HepG2 (cell line): ENCODE data around the gene RNF113A. TPM values are rescaled to one million over a fixed set of nuclear protein-coding genes. Genes with fewer than 3 reads are reported as not detected.
A peak's percentile ranks its signal among the peaks of the same experiment; 100 is the strongest.

Experiments
- ASH2L ChIP-seq: fragments of 300-600, 200-600 bp; sonication (generic); IDR thresholded peaks from 2 replicates; pipeline ENCODE4 v1.7.0; 2017; ENCODE audit warnings: low read depth, mild to moderate bottlenecking, moderate library complexity, mixed read lengths, low read length; ENCODE audit not compliant: insufficient read length
- CHD2 ChIP-seq: IDR thresholded peaks from 2 replicates; pipeline ENCODE4 v1.6.1; 2011; ENCODE audit warnings: low read depth, low read length, improper control_type of control experiment
- CREM ChIP-seq, 2 experiments: sonication (generic) in 1 of 2; formaldehyde crosslinking in 1 of 2; IDR thresholded peaks; 2 replicates each; pipeline versions ENCODE4 v1.4.0 to v1.6.1; 2016 to 2020; ENCODE audit warnings: antibody characterized with exemption in 1 of 2, mild to moderate bottlenecking in 1 of 2, missing genetic modification reagents in 1 of 2
- FLYWCH1 ChIP-seq: sonication (generic); formaldehyde crosslinking; IDR thresholded peaks from 2 replicates; pipeline ENCODE4 v1.8.1; 2023; ENCODE audit warnings: mild to moderate bottlenecking, missing genetic modification reagents
- MTA3 ChIP-seq: sonication (generic); formaldehyde crosslinking; IDR thresholded peaks from 2 replicates; pipeline ENCODE4 v1.4.0; 2020; ENCODE audit warnings: missing genetic modification reagents
- NRL ChIP-seq: sonication (generic); formaldehyde crosslinking; IDR thresholded peaks from 2 replicates; pipeline ENCODE4 v1.5.0; 2020; ENCODE audit warnings: missing genetic modification reagents, mild to moderate bottlenecking, moderate library complexity, borderline replicate concordance
- SIX1 ChIP-seq: sonication (generic); formaldehyde crosslinking; IDR thresholded peaks from 2 replicates; pipeline ENCODE4 v1.4.0; 2020; ENCODE audit warnings: missing genetic modification reagents, borderline replicate concordance
- SMAD1 ChIP-seq: sonication (generic); formaldehyde crosslinking; IDR thresholded peaks from 2 replicates; pipeline ENCODE4 v1.4.0; 2020; ENCODE audit warnings: missing genetic modification reagents, low read depth, mild to moderate bottlenecking, borderline replicate concordance
- SRSF1 ChIP-seq: fragments of 200-400 bp; formaldehyde crosslinking; optimal IDR thresholded peaks from 2 replicates; pipeline ENCODE3; 2017; ENCODE audit warnings: mild to moderate bottlenecking, low read depth, low read length, moderate library complexity
- TMF1 ChIP-seq: sonication (generic); formaldehyde crosslinking; IDR thresholded peaks from 2 replicates; pipeline ENCODE4 v1.8.1; 2022; ENCODE audit warnings: low read depth, missing genetic modification reagents
- TOE1 ChIP-seq: sonication (generic); formaldehyde crosslinking; IDR thresholded peaks from 2 replicates; pipeline ENCODE4 v1.4.0; 2020; ENCODE audit warnings: mild to moderate bottlenecking, missing genetic modification reagents
- ZNF337 ChIP-seq: sonication (generic); formaldehyde crosslinking; IDR thresholded peaks from 2 replicates; pipeline ENCODE4 v1.5.1; 2020; ENCODE audit warnings: missing genetic modification reagents, low read depth, mild to moderate bottlenecking, borderline replicate concordance
- ZNF547 ChIP-seq: sonication (generic); formaldehyde crosslinking; IDR thresholded peaks from 2 replicates; pipeline ENCODE4 v1.5.1; 2020; ENCODE audit warnings: mild to moderate bottlenecking, missing genetic modification reagents
- ZNF672 ChIP-seq: sonication (generic); formaldehyde crosslinking; IDR thresholded peaks from 2 replicates; pipeline ENCODE4 v1.8.1; 2022; ENCODE audit warnings: missing genetic modification reagents
- ZSCAN25 ChIP-seq: sonication (generic); formaldehyde crosslinking; IDR thresholded peaks from 2 replicates; pipeline ENCODE4 v1.8.0; 2022; ENCODE audit warnings: mild to moderate bottlenecking, missing genetic modification reagents
- polyA plus RNA-seq, 8 experiments: library from polyadenylated mRNA; depleted of rRNA in 3 of 8; stranded (reverse) in 7 of 8; unstranded in 1 of 8; fragments of >200 nt; fragmentation: Illumina TruSeq in 4 of 8; extraction: Trizol in 4 of 8; gene quantifications; 2 replicates each; pipeline versions ENCODE4 v1.2.1 to v1.2.3, GENCODE V29; 2011 to 2016; ENCODE audit warnings: low read depth in 4 of 8, missing spikeins in 1 of 8, mixed read lengths in 1 of 8; ENCODE audit not compliant: insufficient read depth in 1 of 8
- total RNA-seq, 5 experiments: library from RNA; depleted of rRNA; stranded (reverse); fragments of >200 nt; fragmentation: Illumina TruSeq; extraction: Trizol; gene quantifications; 2 replicates each; pipeline ENCODE4 v1.2.3, GENCODE V29; 2016; ENCODE audit warnings: low read depth in 1 of 5
- TF ChIP-seq, protein P1 (sequence below): sonication (generic); formaldehyde crosslinking; IDR thresholded peaks from 2 replicates; pipeline ENCODE4 v1.8.1; 2022; ENCODE audit warnings: low read depth, mild to moderate bottlenecking, missing genetic modification reagents
- TF ChIP-seq, protein P2 (sequence below): IDR thresholded peaks from 2 replicates; pipeline ENCODE4 v1.6.1; 2012; ENCODE audit warnings: inconsistent platforms
- TF ChIP-seq, protein P3 (sequence below): sonication (generic); formaldehyde crosslinking; IDR thresholded peaks from 2 replicates; pipeline ENCODE4 v1.4.0; 2020; ENCODE audit warnings: mild to moderate bottlenecking, low read depth, missing genetic modification reagents
- TF ChIP-seq, protein P4 (sequence below), 2 experiments: sonication (generic) in 1 of 2; formaldehyde crosslinking in 1 of 2; IDR thresholded peaks; 2 replicates each; pipeline versions ENCODE4 v1.4.0 to v1.6.1; 2018 to 2020; ENCODE audit warnings: missing genetic modification reagents in 2 of 2, borderline replicate concordance in 1 of 2, low read depth in 1 of 2, mild to moderate bottlenecking in 1 of 2, missing biosample characterization in 1 of 2
- TF ChIP-seq, protein P5 (sequence below): sonication (generic); formaldehyde crosslinking; IDR thresholded peaks from 2 replicates; pipeline ENCODE4 v1.5.0; 2020; ENCODE audit warnings: mild to moderate bottlenecking, missing genetic modification reagents, moderate library complexity

RNF113A gene
- total and polyA plus RNA-seq, 2 of the 13 experiments (the other 11 are each of a cell fraction or from before 2014, with no cell fraction given): 14.0 to 15.4 TPM

DNA sequence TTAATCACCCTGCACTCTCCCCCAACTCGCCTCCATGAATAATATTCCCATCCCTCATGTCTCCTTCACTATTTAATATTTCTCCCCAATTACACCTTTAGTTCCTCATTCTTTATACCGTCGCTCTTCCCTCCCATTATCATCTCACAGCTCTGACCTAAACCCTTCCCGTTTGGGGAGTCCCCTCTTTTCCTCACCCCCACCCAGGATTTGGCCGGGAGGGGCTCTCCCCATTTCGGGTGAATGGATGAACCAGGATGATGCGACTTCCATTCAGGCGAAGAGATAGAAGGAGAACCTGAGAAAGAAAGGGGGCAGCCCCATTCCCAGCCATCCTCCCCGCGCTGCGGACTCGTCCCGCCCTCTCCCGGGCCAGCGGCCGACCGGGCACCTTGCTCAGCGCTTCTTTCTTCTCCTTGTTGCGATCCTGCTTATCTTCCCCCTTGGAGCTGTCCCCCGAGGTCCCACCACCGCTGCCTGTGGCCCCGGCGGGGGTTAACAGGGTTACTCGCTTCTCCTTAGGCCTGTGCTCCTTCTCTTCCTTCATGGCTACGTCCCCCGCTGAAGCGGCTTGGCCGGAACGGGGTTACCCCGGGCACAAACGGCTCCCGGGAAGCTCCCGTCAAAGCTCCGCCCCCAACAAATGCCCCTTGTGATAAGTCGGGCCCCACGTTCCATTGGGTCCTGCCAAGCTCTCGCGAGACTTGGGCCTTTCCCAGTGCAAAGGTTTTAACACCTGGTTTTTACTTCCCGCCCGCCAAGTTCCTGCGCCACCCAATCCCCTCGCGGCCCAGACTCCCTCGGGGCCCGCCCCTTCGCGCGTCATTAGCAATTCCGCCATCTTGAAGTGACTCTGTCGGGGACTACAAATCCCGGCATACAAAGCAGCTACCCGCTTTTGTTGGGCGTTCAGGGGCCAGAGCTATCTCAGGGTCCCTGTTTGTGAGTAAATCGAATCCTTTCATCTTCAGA is 18.9 kb downstream of the RNF113A start, which contains the start of gene UPF3B (continued):
- TF ChIP-seq NRL: no peak
- no peak for TF ChIP-seq MTA3 (CRISPR knock-in tag)
- TF ChIP-seq ZNF547 (CRISPR knock-in tag): no peak
- TF ChIP-seq FLYWCH1 (CRISPR knock-in tag): no peak
- TF ChIP-seq CHD2: peak; percentile 93
- peak; percentile 80 for TF ChIP-seq ASH2L
- TF ChIP-seq, protein P1, sequence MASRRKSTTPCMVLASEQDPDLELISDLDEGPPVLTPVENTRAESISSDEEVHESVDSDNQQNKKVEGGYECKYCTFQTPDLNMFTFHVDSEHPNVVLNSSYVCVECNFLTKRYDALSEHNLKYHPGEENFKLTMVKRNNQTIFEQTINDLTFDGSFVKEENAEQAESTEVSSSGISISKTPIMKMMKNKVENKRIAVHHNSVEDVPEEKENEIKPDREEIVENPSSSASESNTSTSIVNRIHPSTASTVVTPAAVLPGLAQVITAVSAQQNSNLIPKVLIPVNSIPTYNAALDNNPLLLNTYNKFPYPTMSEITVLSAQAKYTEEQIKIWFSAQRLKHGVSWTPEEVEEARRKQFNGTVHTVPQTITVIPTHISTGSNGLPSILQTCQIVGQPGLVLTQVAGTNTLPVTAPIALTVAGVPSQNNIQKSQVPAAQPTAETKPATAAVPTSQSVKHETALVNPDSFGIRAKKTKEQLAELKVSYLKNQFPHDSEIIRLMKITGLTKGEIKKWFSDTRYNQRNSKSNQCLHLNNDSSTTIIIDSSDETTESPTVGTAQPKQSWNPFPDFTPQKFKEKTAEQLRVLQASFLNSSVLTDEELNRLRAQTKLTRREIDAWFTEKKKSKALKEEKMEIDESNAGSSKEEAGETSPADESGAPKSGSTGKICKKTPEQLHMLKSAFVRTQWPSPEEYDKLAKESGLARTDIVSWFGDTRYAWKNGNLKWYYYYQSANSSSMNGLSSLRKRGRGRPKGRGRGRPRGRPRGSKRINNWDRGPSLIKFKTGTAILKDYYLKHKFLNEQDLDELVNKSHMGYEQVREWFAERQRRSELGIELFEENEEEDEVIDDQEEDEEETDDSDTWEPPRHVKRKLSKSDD (CRISPR knock-in tag): 0 out of 2 replicates have a peak, but pooled peaks have one; percentile 31
- TF ChIP-seq TMF1 (CRISPR knock-in tag): no peak
- TF ChIP-seq CREM (IDR thresholded peaks at IDR 0.05): peak; percentile 86
- TF ChIP-seq CREM (CRISPR knock-in tag; IDR thresholded peaks at IDR 0.05): no peak
- no peak for TF ChIP-seq TOE1 (CRISPR knock-in tag)
- TF ChIP-seq, protein P2, sequence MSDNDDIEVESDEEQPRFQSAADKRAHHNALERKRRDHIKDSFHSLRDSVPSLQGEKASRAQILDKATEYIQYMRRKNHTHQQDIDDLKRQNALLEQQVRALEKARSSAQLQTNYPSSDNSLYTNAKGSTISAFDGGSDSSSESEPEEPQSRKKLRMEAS: peak; percentile 46; the same call in 1 of the 2 replicates
- TF ChIP-seq ZNF672: no peak
- no peak for TF ChIP-seq ZSCAN25 (CRISPR knock-in tag)
- TF ChIP-seq, protein P3, sequence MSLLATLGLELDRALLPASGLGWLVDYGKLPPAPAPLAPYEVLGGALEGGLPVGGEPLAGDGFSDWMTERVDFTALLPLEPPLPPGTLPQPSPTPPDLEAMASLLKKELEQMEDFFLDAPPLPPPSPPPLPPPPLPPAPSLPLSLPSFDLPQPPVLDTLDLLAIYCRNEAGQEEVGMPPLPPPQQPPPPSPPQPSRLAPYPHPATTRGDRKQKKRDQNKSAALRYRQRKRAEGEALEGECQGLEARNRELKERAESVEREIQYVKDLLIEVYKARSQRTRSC (CRISPR knock-in tag): no peak
- no peak for TF ChIP-seq ZNF337 (CRISPR knock-in tag)
- TF ChIP-seq, protein P4, sequence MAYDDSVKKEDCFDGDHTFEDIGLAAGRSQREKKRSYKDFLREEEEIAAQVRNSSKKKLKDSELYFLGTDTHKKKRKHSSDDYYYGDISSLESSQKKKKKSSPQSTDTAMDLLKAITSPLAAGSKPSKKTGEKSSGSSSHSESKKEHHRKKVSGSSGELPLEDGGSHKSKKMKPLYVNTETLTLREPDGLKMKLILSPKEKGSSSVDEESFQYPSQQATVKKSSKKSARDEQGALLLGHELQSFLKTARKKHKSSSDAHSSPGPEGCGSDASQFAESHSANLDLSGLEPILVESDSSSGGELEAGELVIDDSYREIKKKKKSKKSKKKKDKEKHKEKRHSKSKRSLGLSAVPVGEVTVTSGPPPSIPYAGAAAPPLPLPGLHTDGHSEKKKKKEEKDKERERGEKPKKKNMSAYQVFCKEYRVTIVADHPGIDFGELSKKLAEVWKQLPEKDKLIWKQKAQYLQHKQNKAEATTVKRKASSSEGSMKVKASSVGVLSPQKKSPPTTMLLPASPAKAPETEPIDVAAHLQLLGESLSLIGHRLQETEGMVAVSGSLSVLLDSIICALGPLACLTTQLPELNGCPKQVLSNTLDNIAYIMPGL (CRISPR knock-in tag; IDR thresholded peaks at IDR 0.05; ENCODE audit: borderline replicate concordance in 1 of 2, low read depth in 1 of 2): 0 out of 4 replicates have a peak, but pooled peaks of 1 of the 2 experiments have one; percentile 31
- TF ChIP-seq, protein P5, sequence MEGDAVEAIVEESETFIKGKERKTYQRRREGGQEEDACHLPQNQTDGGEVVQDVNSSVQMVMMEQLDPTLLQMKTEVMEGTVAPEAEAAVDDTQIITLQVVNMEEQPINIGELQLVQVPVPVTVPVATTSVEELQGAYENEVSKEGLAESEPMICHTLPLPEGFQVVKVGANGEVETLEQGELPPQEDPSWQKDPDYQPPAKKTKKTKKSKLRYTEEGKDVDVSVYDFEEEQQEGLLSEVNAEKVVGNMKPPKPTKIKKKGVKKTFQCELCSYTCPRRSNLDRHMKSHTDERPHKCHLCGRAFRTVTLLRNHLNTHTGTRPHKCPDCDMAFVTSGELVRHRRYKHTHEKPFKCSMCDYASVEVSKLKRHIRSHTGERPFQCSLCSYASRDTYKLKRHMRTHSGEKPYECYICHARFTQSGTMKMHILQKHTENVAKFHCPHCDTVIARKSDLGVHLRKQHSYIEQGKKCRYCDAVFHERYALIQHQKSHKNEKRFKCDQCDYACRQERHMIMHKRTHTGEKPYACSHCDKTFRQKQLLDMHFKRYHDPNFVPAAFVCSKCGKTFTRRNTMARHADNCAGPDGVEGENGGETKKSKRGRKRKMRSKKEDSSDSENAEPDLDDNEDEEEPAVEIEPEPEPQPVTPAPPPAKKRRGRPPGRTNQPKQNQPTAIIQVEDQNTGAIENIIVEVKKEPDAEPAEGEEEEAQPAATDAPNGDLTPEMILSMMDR (CRISPR knock-in tag): peak; percentile 8; the same call in 1 of the 2 replicates
- no peak for TF ChIP-seq SMAD1 (CRISPR knock-in tag)
- TF ChIP-seq SIX1 (CRISPR knock-in tag): no peak
- no peak for TF ChIP-seq SRSF1
